Medulla oblongata (tissue), 1 donor: ENCODE data around the gene PRMT7.
A peak's percentile ranks its signal among the peaks of the same experiment; 100 is the strongest.

Experiments used
- DNase-seq: peaks from one replicate; pipeline ENCODE4 v3.0.0-alpha.2; 2015; ENCODE audit errors: extremely low spot score

Gene PRMT7

GRCh38 chr16:68395167-68395786, 84.5 kb downstream of the PRMT7 start:
- no peak for DNase-seq

GRCh38 chr16:68395815-68396214, 85.0 kb downstream of the PRMT7 start:
- no peak for DNase-seq

- DNase-seq = peak; percentile 49
Observed at GRCh38 chr16:68396481-68396880, 85.7 kb downstream of the PRMT7 start.

- no peak for DNase-seq
Observed at GRCh38 chr16:68397710-68398201, 86.9 kb downstream of the PRMT7 start.

GRCh38 chr16:68399456-68399855, 88.6 kb downstream of the PRMT7 start:
- DNase-seq = no peak

- DNase-seq = no peak
Observed at GRCh38 chr16:68400083-68400923, 89.5 kb downstream of the PRMT7 start.

- DNase-seq = no peak
Observed at GRCh38 chr16:68400924-68401460, 90.2 kb downstream of the PRMT7 start.

- no peak for DNase-seq
Observed at GRCh38 chr16:68401871-68402747, 91.3 kb downstream of the PRMT7 start.

- no peak for DNase-seq
Observed at GRCh38 chr16:68402748-68403040, 91.9 kb downstream of the PRMT7 start.

- DNase-seq = no peak
Observed at GRCh38 chr16:68403177-68403576, 92.4 kb downstream of the PRMT7 start.

- DNase-seq = no peak
Observed at GRCh38 chr16:68403704-68404103, 92.9 kb downstream of the PRMT7 start.

- DNase-seq = no peak
Observed at GRCh38 chr16:68404736-68405345, 94.0 kb downstream of the PRMT7 start.

- DNase-seq = peak; percentile 5
Observed at GRCh38 chr16:68406458-68407152, 95.8 kb downstream of the PRMT7 start.
